GM12873 (cell line): ENCODE measurements around the gene ITPKB.

Source experiments
- CTCF ChIP-seq: IDR thresholded peaks from 2 replicates; pipeline ENCODE4 v1.5.1; 2012; ENCODE audit warnings: low read depth, mild to moderate bottlenecking, moderate library complexity, low read length, control low read depth; ENCODE audit not compliant: insufficient read depth; ENCODE audit errors: missing control alignments

ITPKB gene

GRCh38 chr1:226754097-226754496 lies 15.0 kb upstream of the ITPKB start:
- no peak for TF ChIP-seq CTCF

- TF ChIP-seq CTCF = no peak
Observed at GRCh38 chr1:226751703-226752102, 12.6 kb upstream of the ITPKB start.

- no peak for TF ChIP-seq CTCF
Observed at GRCh38 chr1:226751214-226751613, 12.1 kb upstream of the ITPKB start.

GRCh38 chr1:226749467-226749866 lies 10.4 kb upstream of the ITPKB start:
- TF ChIP-seq CTCF = no peak

- no peak for TF ChIP-seq CTCF
Observed at GRCh38 chr1:226748306-226748705, 9.2 kb upstream of the ITPKB start.

- TF ChIP-seq CTCF = no peak
Observed at GRCh38 chr1:226743259-226743658, 4.2 kb upstream of the ITPKB start.

- TF ChIP-seq CTCF = no peak
Observed at GRCh38 chr1:226741009-226741408, 1.9 kb upstream of the ITPKB start.

GRCh38 chr1:226739696-226740065 lies 599 bp upstream of the ITPKB start:
- no peak for TF ChIP-seq CTCF
